Fibroblast of lung (primary cell): ENCODE results near the gene FKBP8. TPM values are rescaled to one million over a fixed set of nuclear protein-coding genes. Genes with fewer than 3 reads are reported as not detected.

Source experiments
- DNase-seq, 2 donors: peaks; one replicate each; pipeline versions ENCODE4 v3.0.0 to v3.0.0-alpha.2; 2010; ENCODE audit warnings: low read depth in 2 of 2
- H2AFZ ChIP-seq: 2 replicates; pipeline ENCODE4 v1.5.1; 2012; ENCODE audit warnings: low read length, control low read depth, inconsistent platforms
- H3K27ac ChIP-seq: 2 replicates; pipeline ENCODE4 v1.5.1; 2011; ENCODE audit warnings: low read length, control low read depth; ENCODE audit not compliant: insufficient read depth
- H3K27me3 ChIP-seq: 2 replicates; pipeline ENCODE4 v1.5.1; 2011; ENCODE audit warnings: mild to moderate bottlenecking, low read length; ENCODE audit not compliant: control insufficient read depth, insufficient read depth
- H3K36me3 ChIP-seq: 2 replicates; pipeline ENCODE4 v1.5.1; 2011; ENCODE audit warnings: low read length; ENCODE audit not compliant: control insufficient read depth, insufficient read depth
- H3K4me1 ChIP-seq: 2 replicates; pipeline ENCODE4 v1.5.1; 2011; ENCODE audit warnings: low read length; ENCODE audit not compliant: control insufficient read depth, insufficient read depth; ENCODE audit errors: extremely low read depth
- H3K4me2 ChIP-seq: 2 replicates; pipeline ENCODE4 v1.5.1; 2011; ENCODE audit warnings: low read length, control low read depth; ENCODE audit not compliant: insufficient read depth; ENCODE audit errors: extremely low read depth
- H3K4me3 ChIP-seq, 4 experiments: fragments of 200-600 bp in 1 of 4; sonication (generic) in 1 of 4; replicated peaks in 1 of 4; 2 replicates each; pipeline ENCODE4 v1.5.1; 2011 to 2016; ENCODE audit warnings: low read length in 4 of 4, low read depth in 3 of 4, mild to moderate bottlenecking in 3 of 4, control low read depth in 2 of 4, inconsistent platforms in 1 of 4, mixed read lengths in 1 of 4; ENCODE audit not compliant: insufficient read depth in 1 of 4; ENCODE audit errors: control extremely low read depth in 1 of 4
- H3K79me2 ChIP-seq: 2 replicates; pipeline ENCODE4 v1.5.1; 2012; ENCODE audit warnings: mild to moderate bottlenecking, low read length, inconsistent platforms; ENCODE audit not compliant: control insufficient read depth, insufficient read depth
- H3K9ac ChIP-seq: 2 replicates; pipeline ENCODE4 v1.5.1; 2011; ENCODE audit warnings: mild to moderate bottlenecking, low read length, control low read depth; ENCODE audit not compliant: insufficient read depth
- H3K9me3 ChIP-seq: 2 replicates; pipeline ENCODE4 v1.5.1; 2012; ENCODE audit warnings: low read depth, low read length; ENCODE audit not compliant: control insufficient read depth, insufficient read depth
- H4K20me1 ChIP-seq: 2 replicates; pipeline ENCODE4 v1.5.1; 2011; ENCODE audit warnings: low read length; ENCODE audit not compliant: control insufficient read depth, insufficient read depth; ENCODE audit errors: extremely low read depth
- CTCF ChIP-seq, 2 donors: IDR thresholded peaks in 1 of 2; conservative IDR thresholded peaks in 1 of 2; 1 replicate in 1 of 2; 2 replicates in 1 of 2; pipeline ENCODE4 v1.5.1; 2011 to 2012; ENCODE audit warnings: low read length in 2 of 2, control low read depth in 1 of 2, inconsistent platforms in 1 of 2, low read depth in 1 of 2, mild to moderate bottlenecking in 1 of 2
- EZH2 ChIP-seq: IDR thresholded peaks from 2 replicates; pipeline ENCODE4 v1.5.1; 2012; ENCODE audit warnings: low read length, control low read depth, mild to moderate bottlenecking; ENCODE audit errors: missing control alignments
- polyA plus RNA-seq, 2 donors: library from polyadenylated mRNA; depleted of rRNA in 1 of 2; stranded (reverse) in 1 of 2; unstranded in 1 of 2; fragments of >200 nt; gene quantifications; 2 replicates each; pipeline ENCODE4 v1.2.1, GENCODE V29; 2011 to 2012; ENCODE audit warnings: missing spikeins in 1 of 2
- total RNA-seq: library from RNA; depleted of rRNA; stranded (reverse); fragments of >200 nt; gene quantifications from 2 replicates; pipeline ENCODE4 v1.2.1, GENCODE V29; 2014

FKBP8 gene
- total and polyA plus RNA-seq, 2 donors (not counting 1 experiment from before 2014, with no cell fraction given) = 135 to 289 TPM

DNA sequence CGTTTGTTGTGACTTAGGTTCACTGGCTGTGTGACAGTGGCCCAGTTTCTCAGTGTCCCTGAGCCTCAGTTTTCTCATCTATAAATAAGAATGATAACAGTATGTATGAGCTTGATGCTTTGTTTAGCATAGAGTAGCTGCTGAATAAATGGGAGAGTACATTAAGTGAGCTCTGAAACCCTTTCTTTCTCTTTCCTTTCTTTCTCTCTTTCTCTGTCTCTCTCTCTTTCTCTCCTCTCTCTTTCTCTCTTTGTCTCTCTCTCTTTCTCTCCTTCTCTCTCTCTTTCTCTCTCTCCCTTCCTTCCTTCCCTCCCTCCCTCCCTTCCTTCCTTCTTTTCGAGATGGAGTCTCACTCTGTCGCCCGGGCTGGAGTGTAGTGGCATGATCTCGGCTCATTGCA is 16.3 kb upstream of the FKBP8 start:
- H3K4me2 ChIP-seq = peak overlapping the region; percentile 15
- TF ChIP-seq EZH2 = no peak
- TF ChIP-seq CTCF (conservative IDR thresholded peaks at IDR 0.05 in 1 of 2, IDR thresholded peaks at IDR 0.05 in 1 of 2; ENCODE audit: low read depth in 1 of 2, low read length in 2 of 2) = no peak
- H3K4me3 ChIP-seq = no peak overlapping the region
- H3K27me3 ChIP-seq = no peaks in the 10 kb centered on the region
- peaks cover 8% of the 10 kb centered on the region for H3K36me3 ChIP-seq
- no peak overlapping the region for H3K9ac ChIP-seq
- H3K9me3 ChIP-seq = no peaks in the 10 kb centered on the region
- H3K27ac ChIP-seq = no peak overlapping the region
- peaks cover 22% of the 10 kb centered on the region for H3K79me2 ChIP-seq
- no peak for DNase-seq
- H2AFZ ChIP-seq = no peak overlapping the region
- peaks cover 2% of the 10 kb centered on the region for H3K4me1 ChIP-seq
- no peaks in the 10 kb centered on the region for H4K20me1 ChIP-seq

DNA sequence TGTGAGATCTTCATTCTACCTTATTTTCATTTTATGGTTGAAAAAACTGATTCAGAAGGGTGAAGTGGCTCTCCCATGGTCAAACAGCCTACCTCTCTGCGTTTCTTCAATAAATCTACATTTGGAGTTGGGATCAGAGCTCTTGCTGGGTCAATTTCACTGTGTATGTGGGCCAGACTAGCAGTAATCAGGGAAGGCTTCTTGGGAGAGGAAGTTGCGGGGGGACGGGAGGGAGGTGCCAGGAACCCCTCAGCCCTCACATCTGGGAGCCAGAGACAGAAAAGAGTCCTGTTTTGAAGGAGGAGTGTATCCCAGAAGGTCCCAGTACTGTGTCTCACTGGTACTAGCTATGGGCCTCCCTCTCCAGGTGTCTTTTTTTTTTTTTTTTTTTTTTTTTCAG is 15.2 kb upstream of the FKBP8 start:
- Histone ChIP-seq H3K36me3 (peaks cover 3% of the 10 kb centered on the region), H3K4me2 (peak overlapping the region; percentile 95), H3K27me3 (no peaks in the 10 kb centered on the region), H3K4me3 (peak overlapping the region; percentile 74 to 96 (median 94)), H2AFZ (no peak overlapping the region), H3K9me3 (no peaks in the 10 kb centered on the region), H3K27ac (peak overlapping the region; percentile 95), H4K20me1 (no peaks in the 10 kb centered on the region), H3K4me1 (peaks cover 2% of the 10 kb centered on the region), H3K9ac (peak overlapping the region; percentile 92), H3K79me2 (peaks cover 22% of the 10 kb centered on the region)
- TF ChIP-seq CTCF (conservative IDR thresholded peaks at IDR 0.05 in 1 of 2, IDR thresholded peaks at IDR 0.05 in 1 of 2; ENCODE audit: low read depth in 1 of 2, low read length in 2 of 2) (no peak), EZH2 (no peak)
- DNase-seq = no peak

GRCh38 chr19:18558202-18558555 is 14.8 kb upstream of the FKBP8 start:
- no peaks in the 10 kb centered on the region for H4K20me1 ChIP-seq
- H3K4me3 ChIP-seq = peak overlapping the region; percentile 74 to 96 (median 94)
- H3K79me2 ChIP-seq = peaks cover 22% of the 10 kb centered on the region
- peak overlapping the region; percentile 95 for H3K4me2 ChIP-seq
- peaks cover 3% of the 10 kb centered on the region for H3K36me3 ChIP-seq
- no peak for DNase-seq
- peak overlapping the region; percentile 95 for H3K27ac ChIP-seq
- H3K9ac ChIP-seq = peak overlapping the region; percentile 92
- TF ChIP-seq CTCF (conservative IDR thresholded peaks at IDR 0.05 in 1 of 2, IDR thresholded peaks at IDR 0.05 in 1 of 2; ENCODE audit: low read depth in 1 of 2, low read length in 2 of 2) = no peak
- no peak for TF ChIP-seq EZH2
- H2AFZ ChIP-seq = no peak overlapping the region
- peaks cover 2% of the 10 kb centered on the region for H3K4me1 ChIP-seq
- H3K27me3 ChIP-seq = no peaks in the 10 kb centered on the region
- no peaks in the 10 kb centered on the region for H3K9me3 ChIP-seq
